Loucy (cell line): Measurements from ENCODE around the gene BLVRA.

Experiments
- H2AFZ ChIP-seq: fragments of 200-600 bp; sonication (generic); 2 replicates; pipeline ENCODE4 v1.6.0; 2016; ENCODE audit warnings: antibody characterized with exemption, mild to moderate bottlenecking, low read length, moderate library complexity
- H3F3A ChIP-seq: fragments of 200-600 bp; 2 replicates; pipeline ENCODE4 v1.6.0; 2016; ENCODE audit warnings: antibody characterized with exemption, low read depth, mild to moderate bottlenecking
- H3K27me3 ChIP-seq: fragments of 200-600 bp; sonication (generic); 2 replicates; pipeline ENCODE4 v1.6.1; 2014; ENCODE audit warnings: low read length, mild to moderate bottlenecking; ENCODE audit not compliant: insufficient read depth, poor library complexity, severe bottlenecking
- H3K36me3 ChIP-seq: fragments of 200-600 bp; sonication (generic); 2 replicates; pipeline ENCODE4 v1.6.1; 2016; ENCODE audit warnings: low read length; ENCODE audit not compliant: insufficient read depth
- H3K4me1 ChIP-seq: fragments of 200-600 bp; sonication (generic); 2 replicates; pipeline ENCODE4 v1.5.1; 2014; ENCODE audit warnings: low read length, mild to moderate bottlenecking; ENCODE audit not compliant: insufficient read depth, poor library complexity, severe bottlenecking
- H3K4me2 ChIP-seq: fragments of 200-600 bp; sonication (generic); 2 replicates; pipeline ENCODE4 v1.6.0; 2014; ENCODE audit warnings: antibody characterized with exemption, low read length, low read depth, mild to moderate bottlenecking; ENCODE audit not compliant: poor library complexity, severe bottlenecking
- H3K4me3 ChIP-seq: fragments of 200-600 bp; sonication (generic); 2 replicates; pipeline ENCODE4 v1.5.1; 2014; ENCODE audit warnings: low read length, mild to moderate bottlenecking, mixed read lengths; ENCODE audit not compliant: poor library complexity, severe bottlenecking
- H3K79me2 ChIP-seq: fragments of 200-600 bp; sonication (generic); 2 replicates; pipeline ENCODE4 v1.6.1; 2014; ENCODE audit warnings: low read length; ENCODE audit not compliant: insufficient read depth
- H3K9ac ChIP-seq: fragments of 200-600 bp; sonication (generic); 2 replicates; pipeline ENCODE4 v1.6.0; 2014; ENCODE audit warnings: mild to moderate bottlenecking, low read depth, low read length, moderate library complexity; ENCODE audit not compliant: poor library complexity, severe bottlenecking
- H3K9me2 ChIP-seq: fragments of 200-600 bp; sonication (generic); replicated peaks from 2 replicates; pipeline ENCODE4 v1.6.1; 2016; ENCODE audit warnings: low read depth, low read length, mixed read lengths
- H3K9me3 ChIP-seq: fragments of 200-600 bp; sonication (generic); 2 replicates; pipeline ENCODE4 v1.6.1; 2014; ENCODE audit warnings: mild to moderate bottlenecking, antibody characterized with exemption, low read length, low read depth; ENCODE audit not compliant: insufficient read depth
- H4K20me1 ChIP-seq: fragments of 200-600 bp; sonication (generic); 2 replicates; pipeline ENCODE4 v1.6.0; 2014; ENCODE audit warnings: antibody characterized with exemption, low read length, mild to moderate bottlenecking; ENCODE audit not compliant: insufficient read depth, poor library complexity, severe bottlenecking
- EZH2phosphoT487 ChIP-seq: fragments of 200-600 bp; IDR thresholded peaks from 2 replicates; pipeline ENCODE4 v1.6.1; 2018; ENCODE audit warnings: antibody characterized with exemption, mild to moderate bottlenecking, moderate library complexity, borderline replicate concordance
- TF ChIP-seq, protein P1 (sequence below): fragments of 200-600 bp; sonication (generic); conservative IDR thresholded peaks from 2 replicates; pipeline ENCODE4 v1.5.1; 2014; ENCODE audit warnings: mild to moderate bottlenecking, antibody characterized with exemption, low read length

BLVRA gene

DNA sequence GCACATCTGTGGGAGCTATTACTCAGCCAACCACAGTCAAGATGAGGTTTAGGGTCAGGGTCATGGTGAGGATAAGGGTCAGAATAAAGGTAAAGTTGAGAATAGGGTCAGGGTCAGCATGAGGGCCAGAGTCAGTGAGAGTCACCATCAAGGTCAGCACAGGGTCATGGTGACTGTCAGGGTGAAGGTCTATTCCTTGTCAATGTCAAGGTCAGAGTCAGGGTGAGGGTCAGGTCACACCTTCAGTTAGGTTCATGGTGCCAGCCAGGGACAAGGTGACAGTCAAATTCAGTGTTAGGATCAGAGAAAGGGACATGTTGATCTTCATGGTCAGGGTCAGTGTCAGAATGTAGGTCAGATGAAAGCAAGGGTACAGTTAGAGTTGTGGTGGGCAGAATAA, 96.7 kb downstream of the BLVRA start:
- no peak overlapping the region for H3K4me2 ChIP-seq
- no peaks in the 10 kb centered on the region for H3F3A ChIP-seq
- no peaks in the 10 kb centered on the region for H3K9me3 ChIP-seq
- no peak overlapping the region for H3K4me3 ChIP-seq
- no peaks in the 10 kb centered on the region for H3K9me2 ChIP-seq
- no peak overlapping the region for H3K9ac ChIP-seq
- peaks cover 22% of the 10 kb centered on the region for H3K27me3 ChIP-seq
- peaks cover 4% of the 10 kb centered on the region for H3K4me1 ChIP-seq
- TF ChIP-seq, protein P1, sequence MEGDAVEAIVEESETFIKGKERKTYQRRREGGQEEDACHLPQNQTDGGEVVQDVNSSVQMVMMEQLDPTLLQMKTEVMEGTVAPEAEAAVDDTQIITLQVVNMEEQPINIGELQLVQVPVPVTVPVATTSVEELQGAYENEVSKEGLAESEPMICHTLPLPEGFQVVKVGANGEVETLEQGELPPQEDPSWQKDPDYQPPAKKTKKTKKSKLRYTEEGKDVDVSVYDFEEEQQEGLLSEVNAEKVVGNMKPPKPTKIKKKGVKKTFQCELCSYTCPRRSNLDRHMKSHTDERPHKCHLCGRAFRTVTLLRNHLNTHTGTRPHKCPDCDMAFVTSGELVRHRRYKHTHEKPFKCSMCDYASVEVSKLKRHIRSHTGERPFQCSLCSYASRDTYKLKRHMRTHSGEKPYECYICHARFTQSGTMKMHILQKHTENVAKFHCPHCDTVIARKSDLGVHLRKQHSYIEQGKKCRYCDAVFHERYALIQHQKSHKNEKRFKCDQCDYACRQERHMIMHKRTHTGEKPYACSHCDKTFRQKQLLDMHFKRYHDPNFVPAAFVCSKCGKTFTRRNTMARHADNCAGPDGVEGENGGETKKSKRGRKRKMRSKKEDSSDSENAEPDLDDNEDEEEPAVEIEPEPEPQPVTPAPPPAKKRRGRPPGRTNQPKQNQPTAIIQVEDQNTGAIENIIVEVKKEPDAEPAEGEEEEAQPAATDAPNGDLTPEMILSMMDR: no peak
- no peak for TF ChIP-seq EZH2phosphoT487
- no peaks in the 10 kb centered on the region for H4K20me1 ChIP-seq
- no peak overlapping the region for H2AFZ ChIP-seq
- H3K36me3 ChIP-seq: no peaks in the 10 kb centered on the region
- H3K79me2 ChIP-seq: no peaks in the 10 kb centered on the region

DNA sequence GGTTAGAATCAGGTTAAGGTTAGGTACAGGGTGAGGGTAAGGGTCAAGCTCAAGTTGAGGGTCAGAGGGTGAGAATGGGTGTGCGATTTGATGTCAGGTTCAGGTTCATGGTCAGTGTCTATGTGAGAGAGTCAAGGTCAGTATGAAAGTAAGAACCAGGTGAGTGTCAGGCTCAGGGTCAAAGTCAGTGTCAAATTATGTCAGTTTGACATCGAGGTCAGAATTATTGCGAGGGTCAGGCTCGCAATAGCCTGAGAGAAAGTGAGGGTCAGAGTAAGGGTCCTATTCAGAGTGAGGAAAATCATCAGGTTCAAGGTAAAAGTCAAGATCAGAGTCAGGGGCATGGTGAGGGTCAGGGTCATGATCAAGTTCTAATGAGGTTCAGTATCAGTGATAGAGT, 97.8 kb downstream of the BLVRA start:
- H4K20me1 ChIP-seq: no peaks in the 10 kb centered on the region
- TF ChIP-seq, protein P1: no peak
- no peak for TF ChIP-seq EZH2phosphoT487
- no peak overlapping the region for H3K9ac ChIP-seq

More for the DNA sequence above, 97.8 kb downstream of the BLVRA start:
- Histone ChIP-seq H3K9me3 (no peaks in the 10 kb centered on the region), H3K36me3 (no peaks in the 10 kb centered on the region), H3F3A (no peaks in the 10 kb centered on the region), H3K4me3 (no peak overlapping the region), H3K4me2 (no peak overlapping the region), H3K9me2 (no peaks in the 10 kb centered on the region), H2AFZ (no peak overlapping the region), H3K27me3 (peaks cover 17% of the 10 kb centered on the region), H3K79me2 (no peaks in the 10 kb centered on the region), H3K4me1 (no peaks in the 10 kb centered on the region)
